Lower lobe of right lung (tissue), 2 donors: ENCODE measurements around the gene PDE4D. TPM values are rescaled to one million over a fixed set of nuclear protein-coding genes. Genes with fewer than 3 reads are reported as not detected.
A peak's percentile ranks its signal among the peaks of the same experiment; 100 is the strongest.

Experiments
- ATAC-seq, 2 donors: fragments of 200-7000 bp; cut with Tn5 transposase; one replicate each; pipeline ENCODE4 v1.9.1; 2020 to 2022; ENCODE audit warnings: mild to moderate bottlenecking in 2 of 2, moderate library complexity in 2 of 2
- DNase-seq: peaks from one replicate; pipeline ENCODE4 v3.0.0-alpha.2; 2020
- H3K27ac ChIP-seq: fragments of 200-600 bp; one replicate; pipeline ENCODE4 v1.8.0; 2022
- H3K27me3 ChIP-seq: fragments of 200-600 bp; one replicate; pipeline ENCODE4 v1.8.0; 2022; ENCODE audit warnings: low read depth
- H3K36me3 ChIP-seq: fragments of 200-600 bp; one replicate; pipeline ENCODE4 v1.8.0; 2022; ENCODE audit warnings: mild to moderate bottlenecking
- H3K4me1 ChIP-seq: fragments of 200-600 bp; one replicate; pipeline ENCODE4 v1.8.0; 2022
- H3K4me3 ChIP-seq: fragments of 200-600 bp; one replicate; pipeline ENCODE4 v1.8.0; 2022; ENCODE audit warnings: mild to moderate bottlenecking
- H3K9me3 ChIP-seq: fragments of 200-600 bp; one replicate; pipeline ENCODE4 v1.8.0; 2022
- intact Hi-C: fragments of 100-400 bp; cut with DNase I; formaldehyde crosslinking; loops from one replicate; pipeline ENCODE4 v1.11.0; 2022
- total RNA-seq: library from RNA; stranded (reverse); fragmentation: NEBNext Ultra II Directional; extraction: Animal tissue kit (Norgen Biotek cat#: 25700); gene quantifications from one replicate; pipeline ENCODE4 v1.2.1, GENCODE V29; 2021
- TF ChIP-seq, protein P1 (sequence below): fragments of 200-600 bp; IDR thresholded peaks from one replicate; pipeline ENCODE4 v1.8.0; 2022; ENCODE audit warnings: antibody characterized with exemption, mild to moderate bottlenecking
- donor health status: DM: no; HTN: yes; CAD: no; lungs with severe emphysema.

PDE4D gene
- total RNA-seq, 1 donor from 2014 or later, result 71.3 TPM

GRCh38 chr5:59547731-59548130, 345.8 kb downstream of the PDE4D start:
- intact Hi-C loops, result no loop called here
- Histone ChIP-seq H3K36me3 (no peaks in the 10 kb centered on the region), H3K4me1 (peaks cover 10% of the 10 kb centered on the region), H3K9me3 (no peaks in the 10 kb centered on the region), H3K27me3 (no peaks in the 10 kb centered on the region), H3K27ac (no peak overlapping the region), H3K4me3 (no peak overlapping the region)
- DNase-seq (no peak), ATAC-seq (no peak)
- TF ChIP-seq, protein P1, sequence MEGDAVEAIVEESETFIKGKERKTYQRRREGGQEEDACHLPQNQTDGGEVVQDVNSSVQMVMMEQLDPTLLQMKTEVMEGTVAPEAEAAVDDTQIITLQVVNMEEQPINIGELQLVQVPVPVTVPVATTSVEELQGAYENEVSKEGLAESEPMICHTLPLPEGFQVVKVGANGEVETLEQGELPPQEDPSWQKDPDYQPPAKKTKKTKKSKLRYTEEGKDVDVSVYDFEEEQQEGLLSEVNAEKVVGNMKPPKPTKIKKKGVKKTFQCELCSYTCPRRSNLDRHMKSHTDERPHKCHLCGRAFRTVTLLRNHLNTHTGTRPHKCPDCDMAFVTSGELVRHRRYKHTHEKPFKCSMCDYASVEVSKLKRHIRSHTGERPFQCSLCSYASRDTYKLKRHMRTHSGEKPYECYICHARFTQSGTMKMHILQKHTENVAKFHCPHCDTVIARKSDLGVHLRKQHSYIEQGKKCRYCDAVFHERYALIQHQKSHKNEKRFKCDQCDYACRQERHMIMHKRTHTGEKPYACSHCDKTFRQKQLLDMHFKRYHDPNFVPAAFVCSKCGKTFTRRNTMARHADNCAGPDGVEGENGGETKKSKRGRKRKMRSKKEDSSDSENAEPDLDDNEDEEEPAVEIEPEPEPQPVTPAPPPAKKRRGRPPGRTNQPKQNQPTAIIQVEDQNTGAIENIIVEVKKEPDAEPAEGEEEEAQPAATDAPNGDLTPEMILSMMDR, result no peak

GRCh38 chr5:59544573-59544972, 349.0 kb downstream of the PDE4D start:
- TF ChIP-seq, protein P1, result no peak
- H3K4me1 ChIP-seq, result peaks cover 16% of the 10 kb centered on the region
- DNase-seq, result no peak
- no peaks in the 10 kb centered on the region for H3K36me3 ChIP-seq
- ATAC-seq, result no peak
- H3K9me3 ChIP-seq, result no peaks in the 10 kb centered on the region
- intact Hi-C loops, result no loop called here
- H3K27ac ChIP-seq, result peak overlapping the region; percentile 51
- H3K27me3 ChIP-seq, result no peaks in the 10 kb centered on the region
- no peak overlapping the region for H3K4me3 ChIP-seq

GRCh38 chr5:59543821-59544442, 349.6 kb downstream of the PDE4D start:
- DNase-seq (no peak), ATAC-seq (peak; percentile 41 to 67)
- peaks cover 16% of the 10 kb centered on the region for H3K4me1 ChIP-seq

DNA sequence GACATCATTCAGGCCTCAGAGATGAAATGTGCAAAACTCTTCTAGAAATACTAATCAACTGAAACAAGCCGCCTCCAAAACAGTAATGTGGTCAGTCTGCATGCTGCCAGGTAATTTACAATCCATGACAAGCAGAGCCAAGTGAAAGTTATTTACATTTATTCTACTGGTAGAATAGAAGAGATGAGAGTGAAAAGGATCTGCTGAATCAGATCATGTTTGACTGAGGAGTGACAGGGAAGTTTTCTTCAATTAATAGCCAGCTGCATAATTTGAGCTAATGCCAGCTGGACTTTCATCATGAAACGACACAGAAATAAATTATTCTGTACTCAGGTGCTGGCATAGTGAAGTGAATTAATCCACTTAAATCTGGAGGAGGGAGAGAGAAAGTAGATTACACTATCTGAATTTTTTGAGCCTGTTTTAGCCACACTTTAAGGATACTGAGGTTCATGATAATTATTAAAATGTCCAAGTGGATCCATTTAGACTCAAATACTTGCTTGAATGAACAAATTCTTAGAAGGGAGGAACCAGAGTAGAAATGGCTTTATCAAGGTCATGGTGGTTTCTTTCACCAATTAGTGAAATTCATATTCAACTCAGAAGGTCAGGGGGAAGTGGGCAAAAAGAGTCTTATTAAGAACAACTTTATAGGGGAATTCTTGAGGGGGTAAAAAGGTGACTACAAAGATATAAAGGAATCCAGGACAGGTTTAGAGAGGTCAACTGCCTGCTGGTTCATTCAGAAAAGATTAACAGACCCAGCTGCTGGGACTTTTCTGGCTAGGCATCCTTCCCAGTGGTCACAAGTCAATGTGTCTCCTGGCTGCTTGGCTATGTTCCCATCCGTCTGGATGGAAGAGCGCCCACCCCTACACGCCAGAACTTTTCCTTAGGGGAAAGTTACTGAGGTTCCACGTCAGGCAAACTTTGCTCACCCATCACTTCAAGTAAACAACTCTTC, 350.4 kb downstream of the PDE4D start:
- Histone ChIP-seq H3K27me3 (no peaks in the 10 kb centered on the region), H3K36me3 (no peaks in the 10 kb centered on the region), H3K27ac (peak overlapping the region; percentile 51), H3K9me3 (no peaks in the 10 kb centered on the region), H3K4me3 (no peak overlapping the region), H3K4me1 (peaks cover 16% of the 10 kb centered on the region)
- no peak for DNase-seq
- TF ChIP-seq, protein P1, result no peak
- intact Hi-C loops, result no loop called here
- peak; percentile 41 to 50 for ATAC-seq

More at GRCh38 chr5:59543821-59544442, 349.6 kb downstream of the PDE4D start:
- H3K9me3 ChIP-seq, result no peaks in the 10 kb centered on the region
- peak overlapping the region; percentile 51 for H3K27ac ChIP-seq
- TF ChIP-seq, protein P1, result no peak
- intact Hi-C loops, result no loop called here
- no peaks in the 10 kb centered on the region for H3K36me3 ChIP-seq
- no peaks in the 10 kb centered on the region for H3K27me3 ChIP-seq
- no peak overlapping the region for H3K4me3 ChIP-seq

GRCh38 chr5:59542306-59542705, 351.2 kb downstream of the PDE4D start:
- H3K9me3 ChIP-seq, result no peaks in the 10 kb centered on the region
- intact Hi-C loops, result no loop called here
- H3K4me1 ChIP-seq, result peaks cover 16% of the 10 kb centered on the region
- H3K27me3 ChIP-seq, result no peaks in the 10 kb centered on the region
- TF ChIP-seq, protein P1, result no peak
- no peaks in the 10 kb centered on the region for H3K36me3 ChIP-seq
- H3K27ac ChIP-seq, result no peak overlapping the region
- ATAC-seq (no peak), DNase-seq (no peak)
- H3K4me3 ChIP-seq, result no peak overlapping the region
